ENCODE data around the gene RASEF. TPM values are rescaled to one million over a fixed set of nuclear protein-coding genes. Genes with fewer than 3 reads are reported as not detected.

RASEF gene
- polyA plus RNA-seq, 2 of the 4 experiments (the other 2 are of a cell fraction) = 5.1 to 8.8 TPM

DNA sequence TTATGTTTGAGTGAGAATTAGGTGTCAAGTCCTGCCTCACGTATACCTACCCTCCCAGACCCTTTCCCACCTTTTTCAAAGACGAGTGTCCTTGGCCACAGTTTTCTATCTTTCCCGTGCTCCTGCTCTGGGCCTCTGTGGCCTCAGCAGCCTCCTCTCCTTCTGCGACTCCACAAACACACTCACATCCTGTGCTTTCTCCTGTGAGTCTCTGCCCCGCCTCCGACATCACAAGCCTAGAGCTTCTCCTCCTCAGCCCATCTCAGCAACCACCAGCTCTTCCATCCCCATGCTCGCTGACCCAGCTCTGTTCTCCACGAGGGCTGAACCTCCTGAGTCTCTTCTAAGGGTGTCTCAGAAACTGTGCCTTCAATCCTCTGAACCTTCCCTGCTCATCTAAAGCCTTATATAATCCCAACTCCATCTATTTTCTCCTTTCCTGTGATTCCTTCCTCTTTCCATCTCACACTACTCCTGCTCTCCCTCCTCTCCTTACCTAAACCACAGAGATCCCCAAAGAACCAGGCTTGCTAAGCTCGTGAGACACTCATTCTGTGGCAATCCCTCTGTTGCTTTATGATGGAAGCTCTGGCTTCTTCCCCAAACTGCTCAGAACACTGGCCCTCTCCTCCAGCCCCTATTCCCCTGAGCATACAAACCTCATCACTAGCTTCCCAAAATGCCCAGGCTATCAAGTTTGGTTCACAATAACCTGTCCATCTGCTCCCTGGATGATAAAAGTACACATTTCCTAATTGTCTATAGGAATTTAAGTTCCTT lies 55.2 kb downstream of the RASEF start:
- WGBS (ENCODE audit: missing lambda C conversion rate) = 86% methylated on average over 9 of the region's 9 CpGs
- H3K4me3 ChIP-seq = no peak overlapping the region
- DNase-seq (ENCODE audit: low read depth in 1 of 2, low spot score in 1 of 2) (no peak), ATAC-seq (no peak), FAIRE-seq (no peak)
- no peaks in the 10 kb centered on the region for H3K9me3 ChIP-seq
- no peak overlapping the region for H3K4me2 ChIP-seq
- POLR2A ChIA-PET = no interaction called here
- TF ChIP-seq KDM1A (IDR thresholded peaks at IDR 0.05; ENCODE audit: low read depth) = no peak
- TF ChIP-seq, protein P1, sequence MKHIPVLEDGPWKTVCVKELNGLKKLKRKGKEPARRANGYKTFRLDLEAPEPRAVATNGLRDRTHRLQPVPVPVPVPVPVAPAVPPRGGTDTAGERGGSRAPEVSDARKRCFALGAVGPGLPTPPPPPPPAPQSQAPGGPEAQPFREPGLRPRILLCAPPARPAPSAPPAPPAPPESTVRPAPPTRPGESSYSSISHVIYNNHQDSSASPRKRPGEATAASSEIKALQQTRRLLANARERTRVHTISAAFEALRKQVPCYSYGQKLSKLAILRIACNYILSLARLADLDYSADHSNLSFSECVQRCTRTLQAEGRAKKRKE (CRISPR knock-in tag; IDR thresholded peaks at IDR 0.05; ENCODE audit: low read depth) = no peak
- TF ChIP-seq, protein P2, sequence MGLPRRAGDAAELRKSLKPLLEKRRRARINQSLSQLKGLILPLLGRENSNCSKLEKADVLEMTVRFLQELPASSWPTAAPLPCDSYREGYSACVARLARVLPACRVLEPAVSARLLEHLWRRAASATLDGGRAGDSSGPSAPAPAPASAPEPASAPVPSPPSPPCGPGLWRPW (IDR thresholded peaks at IDR 0.05) = no peak
- no peak for TF ChIP-seq GATA3 (IDR thresholded peaks at IDR 0.05; ENCODE audit: borderline replicate concordance)
- TF ChIP-seq PHF8 (IDR thresholded peaks at IDR 0.05; ENCODE audit: borderline replicate concordance, low read depth) = no peak
- TF ChIP-seq HOXB13 (CRISPR knock-in tag; IDR thresholded peaks at IDR 0.05; ENCODE audit: low read depth) = no peak
- no peak for TF ChIP-seq NR3C1 (IDR thresholded peaks at IDR 0.05)
- TF ChIP-seq, protein P3, sequence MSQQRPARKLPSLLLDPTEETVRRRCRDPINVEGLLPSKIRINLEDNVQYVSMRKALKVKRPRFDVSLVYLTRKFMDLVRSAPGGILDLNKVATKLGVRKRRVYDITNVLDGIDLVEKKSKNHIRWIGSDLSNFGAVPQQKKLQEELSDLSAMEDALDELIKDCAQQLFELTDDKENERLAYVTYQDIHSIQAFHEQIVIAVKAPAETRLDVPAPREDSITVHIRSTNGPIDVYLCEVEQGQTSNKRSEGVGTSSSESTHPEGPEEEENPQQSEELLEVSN (IDR thresholded peaks at IDR 0.05; ENCODE audit: borderline replicate concordance, low read depth) = no peak
- TF ChIP-seq, protein P4, sequence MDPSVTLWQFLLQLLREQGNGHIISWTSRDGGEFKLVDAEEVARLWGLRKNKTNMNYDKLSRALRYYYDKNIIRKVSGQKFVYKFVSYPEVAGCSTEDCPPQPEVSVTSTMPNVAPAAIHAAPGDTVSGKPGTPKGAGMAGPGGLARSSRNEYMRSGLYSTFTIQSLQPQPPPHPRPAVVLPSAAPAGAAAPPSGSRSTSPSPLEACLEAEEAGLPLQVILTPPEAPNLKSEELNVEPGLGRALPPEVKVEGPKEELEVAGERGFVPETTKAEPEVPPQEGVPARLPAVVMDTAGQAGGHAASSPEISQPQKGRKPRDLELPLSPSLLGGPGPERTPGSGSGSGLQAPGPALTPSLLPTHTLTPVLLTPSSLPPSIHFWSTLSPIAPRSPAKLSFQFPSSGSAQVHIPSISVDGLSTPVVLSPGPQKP (IDR thresholded peaks at IDR 0.05; ENCODE audit: low read depth, low read length) = no peak
- no peak for TF ChIP-seq ZC3H11A (IDR thresholded peaks at IDR 0.05)
- no peak for TF ChIP-seq SREBF2 (IDR thresholded peaks at IDR 0.05)
- peaks cover 10% of the 10 kb centered on the region for H3K4me1 ChIP-seq
- CTCF ChIA-PET = interaction anchor here (0.6 to 0.9 kb wide), 2 partner anchors 20 to 264 kb away, joined by 4 to 5 read pairs; no protein-coding TSS in a partner anchor
- no peak overlapping the region for H3K27ac ChIP-seq

DNA sequence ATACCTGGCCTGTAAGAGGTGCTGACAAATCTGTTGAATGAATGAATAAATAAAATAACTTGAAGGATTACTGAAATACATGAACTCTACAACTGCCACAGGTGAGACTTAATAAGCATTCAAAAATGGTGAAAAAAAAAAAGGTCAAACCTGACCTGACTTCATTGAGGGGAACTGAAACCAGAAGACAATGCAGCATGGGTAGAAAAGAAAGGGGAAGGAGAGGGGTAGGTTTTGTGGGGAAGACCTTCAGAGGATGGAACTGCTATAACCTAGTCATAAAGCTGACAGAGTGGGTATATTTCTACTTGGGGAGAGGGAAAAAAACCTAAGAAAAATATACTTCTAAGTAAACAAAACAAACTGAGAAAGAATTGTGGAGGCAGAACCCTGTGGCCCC lies 56.6 kb downstream of the RASEF start:
- Histone ChIP-seq H3K4me1 (no peaks in the 10 kb centered on the region), H3K4me2 (no peak overlapping the region), H3K27ac (no peak overlapping the region), H3K4me3 (no peak overlapping the region), H3K9me3 (no peaks in the 10 kb centered on the region)
- FAIRE-seq (no peak), ATAC-seq (no peak), DNase-seq (ENCODE audit: low read depth in 1 of 2, low spot score in 1 of 2) (no peak)
- TF ChIP-seq, protein P5, sequence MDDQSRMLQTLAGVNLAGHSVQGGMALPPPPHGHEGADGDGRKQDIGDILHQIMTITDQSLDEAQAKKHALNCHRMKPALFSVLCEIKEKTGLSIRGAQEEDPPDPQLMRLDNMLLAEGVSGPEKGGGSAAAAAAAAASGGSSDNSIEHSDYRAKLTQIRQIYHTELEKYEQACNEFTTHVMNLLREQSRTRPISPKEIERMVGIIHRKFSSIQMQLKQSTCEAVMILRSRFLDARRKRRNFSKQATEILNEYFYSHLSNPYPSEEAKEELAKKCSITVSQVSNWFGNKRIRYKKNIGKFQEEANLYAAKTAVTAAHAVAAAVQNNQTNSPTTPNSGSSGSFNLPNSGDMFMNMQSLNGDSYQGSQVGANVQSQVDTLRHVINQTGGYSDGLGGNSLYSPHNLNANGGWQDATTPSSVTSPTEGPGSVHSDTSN (IDR thresholded peaks at IDR 0.05) = no peak
- TF ChIP-seq FOSB (CRISPR knock-in tag; IDR thresholded peaks at IDR 0.05) = no peak
- no peak for TF ChIP-seq CBX8 (IDR thresholded peaks at IDR 0.05)
- no peak for TF ChIP-seq CBX2 (IDR thresholded peaks at IDR 0.05; ENCODE audit: borderline replicate concordance, low read depth)
- no peak for TF ChIP-seq EHMT2 (IDR thresholded peaks at IDR 0.05; ENCODE audit: low read depth)
- no peak for TF ChIP-seq JUNB (IDR thresholded peaks at IDR 0.05)
- no peak for TF ChIP-seq JUN (IDR thresholded peaks at IDR 0.05)
- TF ChIP-seq RNF2 (IDR thresholded peaks at IDR 0.05; ENCODE audit: borderline replicate concordance, low read depth) = no peak
- ChIA-PET CTCF (interaction anchor here (0.6 to 1.3 kb wide), 3 partner anchors 49 to 508 kb away, joined by 3 read pairs; partner anchors contain the start of gene RASEF), POLR2A (no interaction called here)

DNA sequence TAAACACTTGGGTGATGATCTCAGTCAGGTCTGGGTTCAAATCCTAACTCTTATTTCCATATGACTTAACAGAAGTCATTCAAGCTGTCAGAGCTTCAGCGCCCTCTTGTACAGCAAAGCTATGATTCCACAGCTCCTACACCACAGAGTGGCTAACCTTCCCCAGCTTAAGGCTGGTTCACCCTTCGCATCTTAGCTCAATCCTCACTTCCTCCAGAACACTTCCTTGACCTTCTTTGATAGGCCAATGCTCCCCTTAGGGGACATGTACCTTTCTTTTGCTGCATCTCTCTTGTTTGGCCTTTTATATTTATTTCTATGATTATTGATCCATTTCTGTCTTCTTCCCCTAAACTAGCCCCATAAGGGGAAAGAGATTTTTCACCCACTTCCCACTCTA lies 57.0 kb downstream of the RASEF start:
- FAIRE-seq (no peak), ATAC-seq (no peak), DNase-seq (ENCODE audit: low read depth in 1 of 2, low spot score in 1 of 2) (no peak)
- POLR2A ChIA-PET = no interaction called here
- 90% methylated on average over 2 of the region's 2 CpGs for WGBS (ENCODE audit: missing lambda C conversion rate)
- Histone ChIP-seq H3K4me3 (no peak overlapping the region), H3K4me1 (no peaks in the 10 kb centered on the region), H3K9me3 (no peaks in the 10 kb centered on the region), H3K4me2 (no peak overlapping the region), H3K27ac (no peak overlapping the region)
- TF ChIP-seq EP300 (IDR thresholded peaks at IDR 0.05) = no peak
- TF ChIP-seq NR3C1 (IDR thresholded peaks at IDR 0.05) = no peak
- no peak for TF ChIP-seq CHD4 (IDR thresholded peaks at IDR 0.05; ENCODE audit: borderline replicate concordance)
- no peak for TF ChIP-seq CBX2 (IDR thresholded peaks at IDR 0.05; ENCODE audit: borderline replicate concordance, low read depth)
- CTCF ChIA-PET = interaction anchor here (1.3 kb wide), 1 partner anchor 57 kb away, joined by 3 read pairs; the partner anchor contains the start of gene RASEF
